Fibroblast of villous mesenchyme (primary cell): Measurements from ENCODE around the gene GPD1L. TPM values are rescaled to one million over a fixed set of nuclear protein-coding genes. Genes with fewer than 3 reads are reported as not detected.
A peak's percentile ranks its signal among the peaks of the same experiment; 100 is the strongest.
"Not testable (repeated sequence)": the region's sequence is repeated elsewhere in the genome, so short reads cannot be mapped to it uniquely, and the experiment has no call there.

Experiments used
- DNase-seq: peaks from one replicate; pipeline ENCODE4 v3.0.0-alpha.2; 2010; ENCODE audit warnings: low read depth
- H3K4me3 ChIP-seq: 2 replicates; pipeline ENCODE4 v1.5.1; 2011; ENCODE audit warnings: low read depth, mild to moderate bottlenecking, low read length
- total RNA-seq: library from RNA; depleted of rRNA; stranded (reverse); fragments of >200 nt; gene quantifications from 2 replicates; pipeline ENCODE4 v1.2.3, GENCODE V29; 2012
- TF ChIP-seq, protein P1 (sequence below): IDR thresholded peaks from 2 replicates; pipeline ENCODE4 v1.5.1; 2012; ENCODE audit warnings: low read depth, mild to moderate bottlenecking, low read length; ENCODE audit not compliant: insufficient read depth

GPD1L gene
- total RNA-seq = 3.5 and 7.8 TPM in 2 replicates

GRCh38 chr3:32106132-32106928, at the start of gene GPD1L:
Gene GPD1L, plus strand, starts transcription at chr3:32106620. Its CDS starts 92 bp downstream, at chr3:32106712.
- TF ChIP-seq, protein P1, sequence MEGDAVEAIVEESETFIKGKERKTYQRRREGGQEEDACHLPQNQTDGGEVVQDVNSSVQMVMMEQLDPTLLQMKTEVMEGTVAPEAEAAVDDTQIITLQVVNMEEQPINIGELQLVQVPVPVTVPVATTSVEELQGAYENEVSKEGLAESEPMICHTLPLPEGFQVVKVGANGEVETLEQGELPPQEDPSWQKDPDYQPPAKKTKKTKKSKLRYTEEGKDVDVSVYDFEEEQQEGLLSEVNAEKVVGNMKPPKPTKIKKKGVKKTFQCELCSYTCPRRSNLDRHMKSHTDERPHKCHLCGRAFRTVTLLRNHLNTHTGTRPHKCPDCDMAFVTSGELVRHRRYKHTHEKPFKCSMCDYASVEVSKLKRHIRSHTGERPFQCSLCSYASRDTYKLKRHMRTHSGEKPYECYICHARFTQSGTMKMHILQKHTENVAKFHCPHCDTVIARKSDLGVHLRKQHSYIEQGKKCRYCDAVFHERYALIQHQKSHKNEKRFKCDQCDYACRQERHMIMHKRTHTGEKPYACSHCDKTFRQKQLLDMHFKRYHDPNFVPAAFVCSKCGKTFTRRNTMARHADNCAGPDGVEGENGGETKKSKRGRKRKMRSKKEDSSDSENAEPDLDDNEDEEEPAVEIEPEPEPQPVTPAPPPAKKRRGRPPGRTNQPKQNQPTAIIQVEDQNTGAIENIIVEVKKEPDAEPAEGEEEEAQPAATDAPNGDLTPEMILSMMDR = no peak
- H3K4me3 ChIP-seq = peak within 1 kb of the TSS; percentile 67
- DNase-seq = peak; percentile 93

- DNase-seq = not testable (repeated sequence)
Observed at GRCh38 chr3:32058465-32058864, 48.0 kb upstream of the GPD1L start.

DNA sequence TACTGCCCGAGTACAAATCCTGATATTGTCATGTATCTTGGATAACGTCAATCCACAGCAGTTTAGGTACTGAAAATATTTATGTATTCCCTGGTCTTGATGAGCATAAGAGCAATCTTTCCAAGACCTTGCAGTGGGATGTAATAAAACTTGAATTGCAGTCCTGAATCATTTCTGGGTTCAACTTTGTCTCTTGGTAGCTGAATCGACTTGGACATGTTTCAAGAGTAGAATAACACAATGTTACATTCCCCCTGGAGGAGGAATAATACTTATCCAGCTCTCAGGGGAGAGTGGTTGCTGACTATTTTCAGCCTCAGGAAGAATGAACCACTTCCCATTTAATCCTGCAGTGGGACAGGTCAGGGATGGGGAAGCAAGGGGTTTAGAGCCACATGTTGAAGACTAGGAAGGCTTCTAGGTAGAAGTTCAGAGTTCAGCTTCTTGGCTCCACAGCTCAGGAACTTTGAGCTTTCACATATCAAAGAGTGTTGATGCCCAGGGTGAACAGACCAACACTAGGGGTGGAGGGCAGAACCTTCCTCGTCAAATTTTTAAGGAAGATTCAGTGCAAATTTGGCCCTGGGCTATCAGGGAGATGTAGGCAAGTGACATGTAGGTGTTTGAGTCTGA, 43.4 kb upstream of the GPD1L start:
- no peak for DNase-seq
- H3K4me3 ChIP-seq = no peak overlapping the region
- TF ChIP-seq, protein P1 = no peak

More at GRCh38 chr3:32058465-32058864, 48.0 kb upstream of the GPD1L start:
- not testable (repeated sequence) for H3K4me3 ChIP-seq

DNA sequence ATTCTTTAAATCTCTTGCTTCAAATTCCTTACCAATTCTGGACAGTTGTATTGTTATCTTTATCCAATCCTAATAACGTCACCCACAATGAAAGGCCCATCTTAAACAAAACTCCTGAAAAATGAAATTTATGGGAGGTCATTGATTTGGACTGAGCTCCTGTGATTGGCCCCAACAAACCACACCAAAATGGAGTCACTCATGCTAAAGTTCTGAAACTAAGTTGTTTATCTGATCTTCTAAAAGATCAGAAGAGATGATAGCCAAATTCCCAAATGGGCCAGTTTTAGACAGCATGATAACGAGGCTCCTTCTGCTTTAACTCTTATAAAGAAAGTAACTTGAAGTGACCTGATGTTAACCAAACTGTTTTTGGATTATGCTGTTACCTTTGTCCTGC, 39.7 kb upstream of the GPD1L start:
- TF ChIP-seq, protein P1 = no peak
- DNase-seq = no peak
- H3K4me3 ChIP-seq = no peak overlapping the region

GRCh38 chr3:32074194-32074593, 32.2 kb upstream of the GPD1L start:
- DNase-seq, H3K4me3 ChIP-seq: not testable (repeated sequence)

DNA sequence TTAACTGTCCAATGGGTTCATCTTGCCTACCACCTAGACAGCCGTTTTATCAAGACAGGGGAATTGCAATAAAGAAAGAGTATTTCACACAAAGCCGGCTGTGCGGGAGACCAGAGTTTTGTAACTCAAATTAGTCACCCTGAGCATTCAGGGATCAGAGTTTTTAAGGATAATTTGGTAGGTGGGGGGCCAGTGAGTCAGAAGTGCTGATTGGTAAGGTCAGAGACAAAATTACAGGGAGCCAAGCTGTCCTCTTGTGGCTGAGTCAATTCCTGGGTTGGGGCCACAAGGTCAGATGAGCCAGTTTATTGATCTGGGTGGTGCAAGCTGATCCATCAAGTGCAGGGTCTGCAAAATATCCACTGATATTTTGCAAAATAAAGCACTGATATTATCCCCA, 29.9 kb upstream of the GPD1L start:
- DNase-seq = peak; percentile 63
- TF ChIP-seq, protein P1 = no peak
- H3K4me3 ChIP-seq = no peak overlapping the region

- no peak overlapping the region for H3K4me3 ChIP-seq
- TF ChIP-seq, protein P1 = no peak
- peak; percentile 72 for DNase-seq
Observed at GRCh38 chr3:32077260-32078084, 28.9 kb upstream of the GPD1L start.
